Omental fat pad (tissue), 4 donors: ENCODE data around the gene NPR3. TPM values are rescaled to one million over a fixed set of nuclear protein-coding genes. Genes with fewer than 3 reads are reported as not detected.

Experiments
- ATAC-seq: fragments of 150-250 bp; one replicate; pipeline ENCODE4 v1.9.1; 2016; ENCODE audit warnings: mild to moderate bottlenecking, moderate library complexity; ENCODE audit not compliant: low FRiP score
- DNase-seq: peaks from one replicate; pipeline ENCODE4 v3.0.0-alpha.2; 2019; ENCODE audit warnings: low spot score
- total RNA-seq, 4 donors: library from RNA; depleted of rRNA; stranded (reverse); fragments of >200 nt; gene quantifications; one replicate each; pipeline ENCODE4 v1.1.0, GENCODE V29; 2016
- TF ChIP-seq, protein P1 (sequence below), 3 donors: fragments of 450-650 bp; IDR thresholded peaks; one replicate each; pipeline ENCODE4 v1.5.1; 2016 to 2017; ENCODE audit warnings: antibody characterized with exemption in 3 of 3, mild to moderate bottlenecking in 3 of 3, moderate library complexity in 2 of 3

NPR3 gene
- total RNA-seq, 4 donors from 2014 or later = 4.6 to 11.8 (median 6.5) TPM

GRCh38 chr5:32721626-32722025, 10.5 kb downstream of the NPR3 start:
- DNase-seq (no peak), ATAC-seq (no peak)
- TF ChIP-seq, protein P1, sequence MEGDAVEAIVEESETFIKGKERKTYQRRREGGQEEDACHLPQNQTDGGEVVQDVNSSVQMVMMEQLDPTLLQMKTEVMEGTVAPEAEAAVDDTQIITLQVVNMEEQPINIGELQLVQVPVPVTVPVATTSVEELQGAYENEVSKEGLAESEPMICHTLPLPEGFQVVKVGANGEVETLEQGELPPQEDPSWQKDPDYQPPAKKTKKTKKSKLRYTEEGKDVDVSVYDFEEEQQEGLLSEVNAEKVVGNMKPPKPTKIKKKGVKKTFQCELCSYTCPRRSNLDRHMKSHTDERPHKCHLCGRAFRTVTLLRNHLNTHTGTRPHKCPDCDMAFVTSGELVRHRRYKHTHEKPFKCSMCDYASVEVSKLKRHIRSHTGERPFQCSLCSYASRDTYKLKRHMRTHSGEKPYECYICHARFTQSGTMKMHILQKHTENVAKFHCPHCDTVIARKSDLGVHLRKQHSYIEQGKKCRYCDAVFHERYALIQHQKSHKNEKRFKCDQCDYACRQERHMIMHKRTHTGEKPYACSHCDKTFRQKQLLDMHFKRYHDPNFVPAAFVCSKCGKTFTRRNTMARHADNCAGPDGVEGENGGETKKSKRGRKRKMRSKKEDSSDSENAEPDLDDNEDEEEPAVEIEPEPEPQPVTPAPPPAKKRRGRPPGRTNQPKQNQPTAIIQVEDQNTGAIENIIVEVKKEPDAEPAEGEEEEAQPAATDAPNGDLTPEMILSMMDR (IDR thresholded peaks at IDR 0.05) = no peak

GRCh38 chr5:32722957-32723356, 11.8 kb downstream of the NPR3 start:
- no peak for DNase-seq
- TF ChIP-seq, protein P1 (IDR thresholded peaks at IDR 0.05) = no peak
- ATAC-seq = no peak

- no peak for DNase-seq
- TF ChIP-seq, protein P1 (IDR thresholded peaks at IDR 0.05) = no peak
- no peak for ATAC-seq
These were observed 13.4 kb downstream of the NPR3 start for GRCh38 chr5:32724526-32724925.

DNA sequence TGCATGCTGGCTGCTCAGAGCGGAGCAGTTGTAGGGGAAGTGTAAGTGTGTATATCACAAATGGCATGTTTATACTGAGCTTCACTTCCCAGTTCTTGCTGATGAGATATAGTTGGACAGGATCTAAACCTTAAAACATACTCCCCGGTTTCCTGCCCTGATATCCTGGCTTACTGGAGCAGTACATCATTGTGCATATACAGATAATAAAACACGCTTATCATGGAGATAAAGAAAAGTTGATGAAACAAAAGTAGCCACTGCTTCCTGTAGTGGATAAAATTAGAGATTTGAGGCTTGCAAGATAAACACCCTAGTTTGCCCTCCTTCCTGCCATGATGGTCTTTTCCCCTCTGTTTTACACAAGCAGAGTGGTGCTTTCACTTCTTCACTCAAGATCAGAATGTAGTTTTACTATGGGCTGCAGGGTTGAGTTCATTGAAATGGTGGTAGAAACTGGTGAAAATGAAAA, 15.0 kb downstream of the NPR3 start:
- no peak for DNase-seq
- TF ChIP-seq, protein P1 (IDR thresholded peaks at IDR 0.05) = no peak
- ATAC-seq = no peak

DNA sequence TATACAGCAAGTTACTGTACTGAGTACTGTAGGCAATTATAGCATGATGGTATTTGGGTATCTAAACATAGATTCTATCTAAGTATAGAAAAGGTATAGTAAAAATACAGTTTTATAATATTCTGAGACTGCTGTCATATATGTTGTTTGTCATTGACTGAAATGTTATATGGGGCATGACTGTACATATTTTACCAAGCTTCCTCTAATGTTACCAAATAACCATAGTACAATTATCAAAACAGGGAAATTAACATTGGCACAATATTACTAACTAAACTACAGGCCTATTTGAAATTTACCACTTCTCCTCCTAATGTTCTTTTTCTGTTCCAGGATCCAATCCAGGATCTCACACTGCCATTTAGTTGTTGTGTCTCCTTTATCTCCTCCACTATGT, 18.5 kb downstream of the NPR3 start:
- ATAC-seq (no peak), DNase-seq (no peak)
- TF ChIP-seq, protein P1 (IDR thresholded peaks at IDR 0.05) = no peak

DNA sequence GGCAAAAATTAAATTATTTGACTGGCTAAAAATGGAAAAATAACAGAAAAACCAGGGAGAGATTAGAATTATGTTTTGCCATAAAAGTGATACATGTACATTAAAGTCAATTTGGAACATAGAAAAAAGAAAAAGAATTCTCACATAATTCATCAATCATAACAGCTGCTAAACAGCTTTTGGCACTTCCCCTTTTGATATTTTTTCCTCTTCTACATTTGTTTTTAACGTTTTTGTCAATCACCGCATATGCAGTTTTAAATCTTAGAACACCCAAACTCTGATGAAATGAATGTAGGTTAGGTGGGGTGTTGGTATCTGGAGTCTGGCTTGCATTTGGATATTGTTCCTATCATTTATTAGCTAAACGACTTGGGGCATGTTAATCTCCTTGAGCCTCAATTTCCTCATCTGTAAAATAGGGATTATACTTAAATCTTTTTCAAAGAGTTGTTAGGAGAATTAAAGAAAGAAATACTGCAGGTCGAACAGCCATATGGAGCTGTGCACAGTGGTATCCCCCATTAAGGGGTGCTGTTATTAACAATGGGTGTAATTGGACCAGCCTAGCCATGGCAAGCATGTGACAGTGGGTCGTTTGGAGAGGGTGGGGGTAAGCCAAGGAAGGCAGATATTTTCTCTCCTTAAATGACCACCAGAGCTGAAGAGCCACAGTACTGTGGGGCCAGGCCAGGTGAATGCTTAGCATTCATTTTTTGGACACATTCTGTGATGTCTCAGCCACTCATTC, 22.6 kb downstream of the NPR3 start:
- DNase-seq = no peak
- ATAC-seq = no peak
- TF ChIP-seq, protein P1 (IDR thresholded peaks at IDR 0.05) = no peak

GRCh38 chr5:32734827-32735378, 23.8 kb downstream of the NPR3 start:
- DNase-seq (no peak), ATAC-seq (no peak)
- TF ChIP-seq, protein P1 (IDR thresholded peaks at IDR 0.05) = no peak
